Activated CD8-positive, alpha-beta T cell treated with anti-CD3 and anti-CD28 coated beads for 36 hours (primary cell): ENCODE data around the gene KRT26. TPM values are rescaled to one million over a fixed set of nuclear protein-coding genes. Genes with fewer than 3 reads are reported as not detected.

Experiments
- ATAC-seq: fragments of 200-7000 bp; cut with Tn5 transposase; one replicate; pipeline ENCODE4 v1.10.0; 2021; ENCODE audit warnings: mild to moderate bottlenecking, moderate library complexity
- CTCF ChIA-PET: fragments of 350-600 bp; sonication (Branson Sonifier 250); formaldehyde crosslinking; loops from one replicate; lab custom pipeline; 2021; ENCODE audit warnings: antibody characterized with exemption; lab: Charles Lee
- POLR2A ChIA-PET: fragments of 350-600 bp; sonication (Branson Sonifier 250); formaldehyde crosslinking; loops from one replicate; lab custom pipeline; 2021; ENCODE audit warnings: antibody characterized with exemption; lab: Charles Lee
- DNase-seq: peaks from one replicate; pipeline ENCODE4 v3.0.0-alpha.2; 2020
- H3K27ac Mint-ChIP-seq: one replicate; pipeline ENCODE4 v1.8.0; 2021; ENCODE audit warnings: mild to moderate bottlenecking, mixed read lengths
- H3K27me3 Mint-ChIP-seq: one replicate; pipeline ENCODE4 v1.8.0; 2021; ENCODE audit warnings: mixed read lengths
- H3K36me3 Mint-ChIP-seq: one replicate; pipeline ENCODE4 v1.8.0; 2021; ENCODE audit warnings: low read depth, mixed read lengths
- H3K4me1 Mint-ChIP-seq: one replicate; pipeline ENCODE4 v1.8.0; 2021; ENCODE audit warnings: low read depth, mixed read lengths
- H3K4me3 Mint-ChIP-seq: one replicate; pipeline ENCODE4 v1.8.0; 2021; ENCODE audit warnings: mild to moderate bottlenecking, moderate library complexity, mixed read lengths
- H3K9me3 Mint-ChIP-seq: one replicate; pipeline ENCODE4 v1.8.0; 2021; ENCODE audit warnings: mixed read lengths
- intact Hi-C: fragments of 100-400 bp; cut with micrococcal nuclease; formaldehyde crosslinking; loops from one replicate; pipeline ENCODE4 v1.10.0; 2022
- total RNA-seq, 2 experiments: library from RNA; stranded (reverse); gene quantifications; one replicate each; pipeline ENCODE4 v1.2.3, GENCODE V29; 2021
- TF ChIP-seq, protein P1 (sequence below): fragments of 200-600 bp; IDR thresholded peaks from one replicate; pipeline ENCODE4 v1.8.0; 2022; ENCODE audit warnings: antibody characterized with exemption, mild to moderate bottlenecking

Gene KRT26, protein sequence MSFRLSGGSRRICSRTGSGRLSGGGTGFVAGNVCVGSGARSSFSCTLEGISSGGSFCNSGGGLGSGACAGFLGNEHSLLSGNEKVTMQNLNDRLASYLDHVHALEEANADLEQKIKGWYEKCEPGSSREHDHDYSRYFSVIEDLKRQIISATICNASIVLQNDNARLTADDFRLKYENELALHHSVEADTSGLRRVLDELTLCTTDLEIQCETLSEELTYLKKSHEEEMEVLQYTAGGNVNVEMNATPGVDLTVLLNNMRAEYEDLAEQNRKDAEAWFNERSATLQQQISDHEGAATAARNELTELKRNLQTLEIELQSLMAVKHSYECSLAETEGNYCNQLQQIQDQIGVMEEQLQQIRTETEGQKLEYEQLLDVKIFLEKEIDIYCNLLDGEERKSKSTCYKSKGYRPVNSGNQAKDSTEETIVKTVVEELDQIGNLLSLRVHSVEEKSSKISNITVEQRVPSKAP
- not detected for total RNA-seq

DNA sequence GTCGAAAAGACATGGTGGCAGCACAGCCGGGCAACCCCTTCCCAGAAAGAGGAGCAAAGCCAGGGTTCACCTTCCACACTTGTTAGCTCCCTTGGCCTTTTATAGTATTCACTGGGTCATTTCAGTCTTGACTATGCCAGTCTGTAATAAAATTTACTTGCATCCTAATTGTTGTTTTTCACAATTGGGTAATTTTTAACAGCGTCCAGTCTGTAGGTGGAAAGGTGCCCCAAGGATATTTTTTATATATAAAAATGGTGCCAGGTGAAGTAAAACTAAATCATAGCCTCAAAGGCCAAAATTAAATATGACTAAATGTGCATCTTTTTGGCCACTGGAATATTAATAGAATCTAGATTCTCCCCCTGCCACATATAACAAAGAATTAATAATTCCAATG lies at the start of gene KRT26:
TSS of gene KRT26 (minus strand) at position 101 of the 400 bp plus-strand sequence. CDS start at position 13, 88 bp downstream.
- no peak within 1 kb of the TSS for H3K4me3 Mint-ChIP-seq
- intact Hi-C loops = no loop called here
- CTCF ChIA-PET = no interaction called here
- TF ChIP-seq, protein P1, sequence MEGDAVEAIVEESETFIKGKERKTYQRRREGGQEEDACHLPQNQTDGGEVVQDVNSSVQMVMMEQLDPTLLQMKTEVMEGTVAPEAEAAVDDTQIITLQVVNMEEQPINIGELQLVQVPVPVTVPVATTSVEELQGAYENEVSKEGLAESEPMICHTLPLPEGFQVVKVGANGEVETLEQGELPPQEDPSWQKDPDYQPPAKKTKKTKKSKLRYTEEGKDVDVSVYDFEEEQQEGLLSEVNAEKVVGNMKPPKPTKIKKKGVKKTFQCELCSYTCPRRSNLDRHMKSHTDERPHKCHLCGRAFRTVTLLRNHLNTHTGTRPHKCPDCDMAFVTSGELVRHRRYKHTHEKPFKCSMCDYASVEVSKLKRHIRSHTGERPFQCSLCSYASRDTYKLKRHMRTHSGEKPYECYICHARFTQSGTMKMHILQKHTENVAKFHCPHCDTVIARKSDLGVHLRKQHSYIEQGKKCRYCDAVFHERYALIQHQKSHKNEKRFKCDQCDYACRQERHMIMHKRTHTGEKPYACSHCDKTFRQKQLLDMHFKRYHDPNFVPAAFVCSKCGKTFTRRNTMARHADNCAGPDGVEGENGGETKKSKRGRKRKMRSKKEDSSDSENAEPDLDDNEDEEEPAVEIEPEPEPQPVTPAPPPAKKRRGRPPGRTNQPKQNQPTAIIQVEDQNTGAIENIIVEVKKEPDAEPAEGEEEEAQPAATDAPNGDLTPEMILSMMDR = no peak
- DNase-seq (no peak), ATAC-seq (no peak)
- peaks cover 29% of the 10 kb centered on the region for H3K27me3 Mint-ChIP-seq
- H3K27ac Mint-ChIP-seq = no peak within 1 kb of the TSS
- H3K4me1 Mint-ChIP-seq = no peaks in the 10 kb centered on the region
- POLR2A ChIA-PET = no interaction called here
- H3K36me3 Mint-ChIP-seq = no peaks in the 10 kb centered on the region
- H3K9me3 Mint-ChIP-seq = no peaks in the 10 kb centered on the region

DNA sequence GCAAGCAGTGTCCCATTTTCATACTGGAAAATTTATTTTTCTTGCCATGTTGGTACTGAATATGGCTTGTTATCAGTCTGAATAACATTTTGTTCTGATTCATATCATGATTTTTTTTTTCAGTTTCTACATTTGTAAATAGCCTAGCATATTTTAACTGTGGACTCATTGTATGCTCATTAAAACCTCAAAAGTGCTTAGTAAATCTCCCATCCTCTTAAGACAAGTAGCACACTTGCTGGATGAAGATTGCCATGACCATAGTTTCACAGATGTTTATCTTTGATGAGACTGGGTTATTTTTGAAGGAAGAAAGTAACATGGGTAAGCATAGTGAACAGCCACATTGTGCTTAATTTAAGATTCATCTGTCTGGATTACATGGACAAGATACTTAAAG lies 49.5 kb upstream of the KRT26 start:
- ChIA-PET CTCF (interaction anchor here (1.0 kb wide), 1 partner anchor 844 kb away, joined by 3 read pairs; no protein-coding TSS in a partner anchor), POLR2A (interaction anchor here (0.8 kb wide), 1 partner anchor 11 kb away, joined by 5 read pairs; no protein-coding TSS in a partner anchor)
- peaks cover 21% of the 10 kb centered on the region for H3K36me3 Mint-ChIP-seq
- TF ChIP-seq, protein P1 = no peak
- intact Hi-C loops = no loop called here
- H3K27ac Mint-ChIP-seq = no peak overlapping the region
- ATAC-seq (no peak), DNase-seq (no peak)
- H3K9me3 Mint-ChIP-seq = no peaks in the 10 kb centered on the region
- no peaks in the 10 kb centered on the region for H3K27me3 Mint-ChIP-seq
- H3K4me3 Mint-ChIP-seq = no peak overlapping the region
- H3K4me1 Mint-ChIP-seq = peaks cover 26% of the 10 kb centered on the region

DNA sequence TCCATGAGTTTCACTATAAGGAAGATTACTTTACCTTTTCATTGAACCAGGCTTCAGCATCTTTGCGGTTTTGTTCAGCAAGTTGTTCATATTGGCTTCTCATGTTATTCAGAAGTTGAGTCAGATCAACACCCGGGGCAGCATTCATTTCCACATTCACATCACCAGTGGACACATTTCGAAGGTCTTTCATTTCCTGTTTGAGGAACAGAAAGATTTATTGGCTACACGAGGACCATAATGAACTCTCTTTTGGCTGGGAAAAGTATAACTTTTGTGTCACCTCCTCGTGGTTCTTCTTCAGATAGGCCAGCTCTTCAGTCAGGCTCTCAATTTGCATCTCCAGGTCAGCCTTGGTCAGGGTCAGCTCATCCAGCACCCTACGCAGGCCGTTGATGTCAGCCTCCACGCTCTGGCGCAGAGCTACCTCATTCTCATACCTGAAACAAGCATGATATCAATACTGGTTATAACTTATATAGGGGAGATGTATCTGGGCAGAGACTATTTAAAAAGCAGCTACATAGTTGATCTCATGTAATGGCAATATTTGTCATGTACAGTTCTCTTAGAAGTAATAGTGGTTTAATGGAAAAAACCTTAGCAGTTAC lies 48.3 kb upstream of the KRT26 start:
- no peak for ATAC-seq
- H3K27ac Mint-ChIP-seq = peak overlapping the region; percentile 85
- ChIA-PET CTCF (interaction anchor here (1.9 kb wide), 1 partner anchor 828 kb away, joined by 8 read pairs; no protein-coding TSS in a partner anchor), POLR2A (interaction anchor here (0.7 to 1.1 kb wide), 3 partner anchors 11 to 217 kb away, joined by 3 read pairs; partner anchors contain the start of gene KRT12)
- no peaks in the 10 kb centered on the region for H3K27me3 Mint-ChIP-seq
- DNase-seq = peak; percentile 15
- peak overlapping the region; percentile 95 for H3K4me3 Mint-ChIP-seq
- H3K4me1 Mint-ChIP-seq = peaks cover 26% of the 10 kb centered on the region
- no peaks in the 10 kb centered on the region for H3K9me3 Mint-ChIP-seq
- intact Hi-C loops = no loop called here
- peaks cover 22% of the 10 kb centered on the region for H3K36me3 Mint-ChIP-seq
- TF ChIP-seq, protein P1 = no peak

DNA sequence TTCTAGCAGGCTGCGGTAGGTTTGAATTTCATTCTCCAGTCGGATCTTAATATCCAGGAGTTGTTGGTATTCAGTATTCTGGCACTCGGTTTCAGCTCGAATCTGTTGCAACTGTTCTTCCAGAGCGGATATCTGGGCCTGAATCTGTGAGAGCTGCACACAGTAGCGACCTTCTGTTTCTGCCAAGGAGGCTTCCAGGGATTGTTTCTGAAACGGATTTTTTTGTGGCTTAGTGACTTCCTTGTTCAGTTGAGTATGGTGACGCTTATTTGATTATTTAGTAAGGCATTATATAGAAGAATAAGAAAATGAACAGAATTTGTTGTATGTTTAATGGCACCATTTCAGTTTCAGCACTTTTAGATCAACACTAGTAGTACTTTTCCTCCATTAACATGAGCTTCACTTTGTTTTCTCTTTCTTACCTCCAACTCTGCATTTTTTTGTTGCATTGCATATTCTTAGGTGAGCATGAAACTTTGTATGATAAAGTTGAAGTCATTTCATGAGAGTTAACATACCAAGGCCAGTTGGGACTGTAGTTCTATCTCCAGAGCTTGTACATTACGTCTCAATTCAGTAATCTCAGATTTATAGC lies 47.6 kb upstream of the KRT26 start:
- intact Hi-C loops = no loop called here
- H3K27me3 Mint-ChIP-seq = peaks cover 1% of the 10 kb centered on the region
- POLR2A ChIA-PET = interaction anchor here (0.7 to 1.5 kb wide), 7 partner anchors 12 to 869 kb away, joined by 3 to 4 read pairs (median 3); partner anchors contain the start of genes EIF1, KRT12 and TOP2A
- CTCF ChIA-PET = interaction anchor here (1.1 to 1.9 kb wide), 5 partner anchors 8 to 828 kb away, joined by 3 to 8 read pairs (median 5); no protein-coding TSS in a partner anchor
- H3K9me3 Mint-ChIP-seq = no peaks in the 10 kb centered on the region
- H3K4me3 Mint-ChIP-seq = peak overlapping the region; percentile 95
- DNase-seq (no peak), ATAC-seq (no peak)
- H3K4me1 Mint-ChIP-seq = peaks cover 26% of the 10 kb centered on the region
- peaks cover 24% of the 10 kb centered on the region for H3K36me3 Mint-ChIP-seq
- TF ChIP-seq, protein P1 = no peak
- peak overlapping the region; percentile 85 for H3K27ac Mint-ChIP-seq
